Activated CD8-positive, alpha-beta T cell treated with anti-CD3 and anti-CD28 coated beads, Interleukin-2, amount 10 ng/mL, durations not matched to agents 7 days and 5 days (primary cell): ENCODE measurements around the gene GSTM1. TPM values are rescaled to one million over a fixed set of nuclear protein-coding genes. Genes with fewer than 3 reads are reported as not detected.

Source experiments
- ATAC-seq: fragments of 150-1000 bp; cut with Tn5 transposase; one replicate; pipeline ENCODE4 v1.10.0; 2021; ENCODE audit warnings: moderate library complexity
- CTCF ChIA-PET: fragments of 350-600 bp; sonication (Branson Sonifier 250); formaldehyde crosslinking; loops from one replicate; lab custom pipeline; 2021; ENCODE audit warnings: antibody characterized with exemption; lab: Charles Lee
- POLR2A ChIA-PET: fragments of 350-600 bp; sonication (Branson Sonifier 250); formaldehyde crosslinking; loops from one replicate; lab custom pipeline; 2021; ENCODE audit warnings: antibody characterized with exemption; lab: Charles Lee
- DNase-seq: peaks from one replicate; pipeline ENCODE4 v3.0.0-alpha.2; 2020
- H3K27ac Mint-ChIP-seq: one replicate; pipeline ENCODE4 v1.8.0; 2021; ENCODE audit warnings: mild to moderate bottlenecking, mixed read lengths
- H3K27me3 Mint-ChIP-seq: one replicate; pipeline ENCODE4 v1.8.0; 2021; ENCODE audit warnings: low read depth, mixed read lengths
- H3K36me3 Mint-ChIP-seq: one replicate; pipeline ENCODE4 v1.8.0; 2021; ENCODE audit warnings: low read depth, mixed read lengths
- H3K4me1 Mint-ChIP-seq: one replicate; pipeline ENCODE4 v1.8.0; 2021; ENCODE audit warnings: low read depth, mixed read lengths
- H3K4me3 Mint-ChIP-seq: one replicate; pipeline ENCODE4 v1.8.0; 2021; ENCODE audit warnings: mild to moderate bottlenecking, mixed read lengths
- H3K9me3 Mint-ChIP-seq: one replicate; pipeline ENCODE4 v1.8.0; 2022; ENCODE audit warnings: mixed read lengths; ENCODE audit not compliant: insufficient read depth
- total RNA-seq, 2 experiments: library from RNA; stranded (reverse); gene quantifications; one replicate each; pipeline ENCODE4 v1.2.3, GENCODE V29; 2021

Gene GSTM1
- total RNA-seq, 2 experiments from 2014 or later: 30.2 to 31.5 TPM

GRCh38 chr1:109728870-109729269 is 41.3 kb downstream of the GSTM1 start:
- no peak for DNase-seq
- H3K27ac Mint-ChIP-seq: no peak overlapping the region
- no peak for ATAC-seq
- H3K4me3 Mint-ChIP-seq: no peak overlapping the region
- ChIA-PET CTCF (interaction anchor here (0.7 kb wide), 1 partner anchor 89 kb away, joined by 3 read pairs; no protein-coding TSS in a partner anchor), POLR2A (no interaction called here)
- H3K4me1 Mint-ChIP-seq: no peaks in the 10 kb centered on the region
- no peaks in the 10 kb centered on the region for H3K36me3 Mint-ChIP-seq
- H3K9me3 Mint-ChIP-seq: no peaks in the 10 kb centered on the region
- peaks cover 14% of the 10 kb centered on the region for H3K27me3 Mint-ChIP-seq

GRCh38 chr1:109730666-109731065 is 43.0 kb downstream of the GSTM1 start:
- Mint-ChIP-seq H3K27ac (no peak overlapping the region), H3K4me3 (no peak overlapping the region), H3K9me3 (no peaks in the 10 kb centered on the region), H3K4me1 (no peaks in the 10 kb centered on the region), H3K27me3 (peaks cover 11% of the 10 kb centered on the region), H3K36me3 (no peaks in the 10 kb centered on the region)
- ATAC-seq (no peak), DNase-seq (no peak)
- CTCF ChIA-PET: no interaction called here
- POLR2A ChIA-PET: no interaction called here

GRCh38 chr1:109732390-109732881 is 44.8 kb downstream of the GSTM1 start:
- no peaks in the 10 kb centered on the region for H3K36me3 Mint-ChIP-seq
- H3K27ac Mint-ChIP-seq: no peak overlapping the region
- peaks cover 3% of the 10 kb centered on the region for H3K27me3 Mint-ChIP-seq
- CTCF ChIA-PET: no interaction called here
- no peak overlapping the region for H3K4me3 Mint-ChIP-seq
- POLR2A ChIA-PET: no interaction called here
- no peaks in the 10 kb centered on the region for H3K4me1 Mint-ChIP-seq
- no peaks in the 10 kb centered on the region for H3K9me3 Mint-ChIP-seq
- DNase-seq: no peak
- ATAC-seq: no peak

GRCh38 chr1:109733236-109733870 is 45.7 kb downstream of the GSTM1 start:
- H3K4me1 Mint-ChIP-seq: no peaks in the 10 kb centered on the region
- H3K27me3 Mint-ChIP-seq: peaks cover 3% of the 10 kb centered on the region
- POLR2A ChIA-PET: no interaction called here
- H3K27ac Mint-ChIP-seq: no peak overlapping the region
- H3K36me3 Mint-ChIP-seq: no peaks in the 10 kb centered on the region
- H3K9me3 Mint-ChIP-seq: no peaks in the 10 kb centered on the region
- no peak overlapping the region for H3K4me3 Mint-ChIP-seq
- DNase-seq (no peak), ATAC-seq (no peak)
- CTCF ChIA-PET: interaction anchor here (0.7 to 1.5 kb wide), 3 partner anchors 93 to 251 kb away, joined by 3 to 6 read pairs (median 3); partner anchors contain the start of gene AHCYL1

GRCh38 chr1:109739738-109740614 is 52.4 kb downstream of the GSTM1 start:
- Mint-ChIP-seq H3K9me3 (no peaks in the 10 kb centered on the region), H3K4me3 (peak overlapping the region; percentile 79), H3K4me1 (peaks cover 14% of the 10 kb centered on the region), H3K36me3 (no peaks in the 10 kb centered on the region), H3K27ac (peak overlapping the region; percentile 79), H3K27me3 (peaks cover 21% of the 10 kb centered on the region)
- ChIA-PET POLR2A (interaction anchor here (0.7 kb wide), 1 partner anchor 69 kb away, joined by 3 read pairs; no protein-coding TSS in a partner anchor), CTCF (interaction anchor here (1.0 to 2.0 kb wide), 4 partner anchors 34 to 290 kb away, joined by 3 to 11 read pairs (median 4); no protein-coding TSS in a partner anchor)
- DNase-seq (peak; percentile 86), ATAC-seq (peak; percentile 99)

GRCh38 chr1:109740615-109741373 is 53.2 kb downstream of the GSTM1 start, which contains the start of gene GSTM3:
Gene GSTM3, minus strand, starts transcription at chr1:109741038. Its CDS starts 751 bp downstream, at chr1:109740287.
- Mint-ChIP-seq H3K27me3 (peaks cover 22% of the 10 kb centered on the region), H3K27ac (peak within 1 kb of the TSS; percentile 79), H3K9me3 (no peaks in the 10 kb centered on the region), H3K4me1 (peaks cover 14% of the 10 kb centered on the region), H3K4me3 (peak within 1 kb of the TSS; percentile 79), H3K36me3 (no peaks in the 10 kb centered on the region)
- CTCF ChIA-PET: interaction anchor here (1.5 to 2.0 kb wide), 3 partner anchors 33 to 244 kb away, joined by 3 to 5 read pairs (median 4); partner anchors contain the start of gene AHCYL1
- no peak for DNase-seq
- ATAC-seq: no peak
- POLR2A ChIA-PET: no interaction called here

Other genes starting within 250 kb of the GSTM1 start
- not detected for gene SYPL2, start 221.3 kb upstream of the GSTM1 start, total RNA-seq
- 10 to 100 TPM; 10.2 to 11.6 TPM for gene ATXN7L2, start 203.9 kb upstream of the GSTM1 start, total RNA-seq
- gene CYB561D1, start 193.7 kb upstream of the GSTM1 start, total RNA-seq: 10 to 100 TPM; 19.0 to 19.8 TPM
- 1 to 10 TPM; 1.6 to 2.2 TPM for gene AMIGO1, start 178.1 kb upstream of the GSTM1 start, total RNA-seq
- gene GPR61, start 147.9 kb upstream of the GSTM1 start, total RNA-seq: not detected
- gene GNAI3, start 139.2 kb upstream of the GSTM1 start, total RNA-seq: 10 to 100 TPM in 1 of 2 experiments, 1 to 10 TPM in 1; 9.6 to 10.2 TPM
- gene GNAT2, start 68.2 kb upstream of the GSTM1 start, total RNA-seq: not detected
- 100 to 1,000 TPM; 123 to 133 TPM for gene AMPD2, start 68.0 kb upstream of the GSTM1 start, total RNA-seq
- gene GSTM4, start 31.7 kb upstream of the GSTM1 start, total RNA-seq: 10 to 100 TPM; 17.0 to 18.5 TPM
- 10 to 100 TPM; 18.2 to 19.3 TPM for gene GSTM2, start 19.8 kb upstream of the GSTM1 start, total RNA-seq
- under 1 TPM in 1 of 2 experiments, not detected in 1; 0.05 TPM for gene GSTM5, start 24.4 kb downstream of the GSTM1 start, total RNA-seq
- gene GSTM3, start 53.2 kb downstream of the GSTM1 start, total RNA-seq: 1 to 10 TPM; 5.8 to 7.6 TPM
- gene EPS8L3, start 76.1 kb downstream of the GSTM1 start, total RNA-seq: not detected
- gene CSF1, start 223.0 kb downstream of the GSTM1 start, total RNA-seq: 10 to 100 TPM; 40.3 to 41.1 TPM